Fibroblast of lung (primary cell): Measurements from ENCODE around the gene WIPI1. TPM values are rescaled to one million over a fixed set of nuclear protein-coding genes. Genes with fewer than 3 reads are reported as not detected.
A peak's percentile ranks its signal among the peaks of the same experiment; 100 is the strongest.

ENCODE experiments used
- DNase-seq, 2 donors: peaks; one replicate each; pipeline versions ENCODE4 v3.0.0 to v3.0.0-alpha.2; 2010; ENCODE audit warnings: low read depth in 2 of 2
- H2AFZ ChIP-seq: 2 replicates; pipeline ENCODE4 v1.5.1; 2012; ENCODE audit warnings: low read length, control low read depth, inconsistent platforms
- H3K27ac ChIP-seq: 2 replicates; pipeline ENCODE4 v1.5.1; 2011; ENCODE audit warnings: low read length, control low read depth; ENCODE audit not compliant: insufficient read depth
- H3K27me3 ChIP-seq: 2 replicates; pipeline ENCODE4 v1.5.1; 2011; ENCODE audit warnings: mild to moderate bottlenecking, low read length; ENCODE audit not compliant: control insufficient read depth, insufficient read depth
- H3K36me3 ChIP-seq: 2 replicates; pipeline ENCODE4 v1.5.1; 2011; ENCODE audit warnings: low read length; ENCODE audit not compliant: control insufficient read depth, insufficient read depth
- H3K4me1 ChIP-seq: 2 replicates; pipeline ENCODE4 v1.5.1; 2011; ENCODE audit warnings: low read length; ENCODE audit not compliant: control insufficient read depth, insufficient read depth; ENCODE audit errors: extremely low read depth
- H3K4me2 ChIP-seq: 2 replicates; pipeline ENCODE4 v1.5.1; 2011; ENCODE audit warnings: low read length, control low read depth; ENCODE audit not compliant: insufficient read depth; ENCODE audit errors: extremely low read depth
- H3K4me3 ChIP-seq, 4 experiments: fragments of 200-600 bp in 1 of 4; sonication (generic) in 1 of 4; replicated peaks in 1 of 4; 2 replicates each; pipeline ENCODE4 v1.5.1; 2011 to 2016; ENCODE audit warnings: low read length in 4 of 4, low read depth in 3 of 4, mild to moderate bottlenecking in 3 of 4, control low read depth in 2 of 4, inconsistent platforms in 1 of 4, mixed read lengths in 1 of 4; ENCODE audit not compliant: insufficient read depth in 1 of 4; ENCODE audit errors: control extremely low read depth in 1 of 4
- H3K79me2 ChIP-seq: 2 replicates; pipeline ENCODE4 v1.5.1; 2012; ENCODE audit warnings: mild to moderate bottlenecking, low read length, inconsistent platforms; ENCODE audit not compliant: control insufficient read depth, insufficient read depth
- H3K9ac ChIP-seq: 2 replicates; pipeline ENCODE4 v1.5.1; 2011; ENCODE audit warnings: mild to moderate bottlenecking, low read length, control low read depth; ENCODE audit not compliant: insufficient read depth
- H3K9me3 ChIP-seq: 2 replicates; pipeline ENCODE4 v1.5.1; 2012; ENCODE audit warnings: low read depth, low read length; ENCODE audit not compliant: control insufficient read depth, insufficient read depth
- H4K20me1 ChIP-seq: 2 replicates; pipeline ENCODE4 v1.5.1; 2011; ENCODE audit warnings: low read length; ENCODE audit not compliant: control insufficient read depth, insufficient read depth; ENCODE audit errors: extremely low read depth
- CTCF ChIP-seq, 2 donors: IDR thresholded peaks in 1 of 2; conservative IDR thresholded peaks in 1 of 2; 1 replicate in 1 of 2; 2 replicates in 1 of 2; pipeline ENCODE4 v1.5.1; 2011 to 2012; ENCODE audit warnings: low read length in 2 of 2, control low read depth in 1 of 2, inconsistent platforms in 1 of 2, low read depth in 1 of 2, mild to moderate bottlenecking in 1 of 2
- EZH2 ChIP-seq: IDR thresholded peaks from 2 replicates; pipeline ENCODE4 v1.5.1; 2012; ENCODE audit warnings: low read length, control low read depth, mild to moderate bottlenecking; ENCODE audit errors: missing control alignments
- polyA plus RNA-seq, 2 donors: library from polyadenylated mRNA; depleted of rRNA in 1 of 2; stranded (reverse) in 1 of 2; unstranded in 1 of 2; fragments of >200 nt; gene quantifications; 2 replicates each; pipeline ENCODE4 v1.2.1, GENCODE V29; 2011 to 2012; ENCODE audit warnings: missing spikeins in 1 of 2
- total RNA-seq: library from RNA; depleted of rRNA; stranded (reverse); fragments of >200 nt; gene quantifications from 2 replicates; pipeline ENCODE4 v1.2.1, GENCODE V29; 2014

The WIPI1 gene
- total and polyA plus RNA-seq, 2 donors (not counting 1 experiment from before 2014, with no cell fraction given): 158 to 251 TPM

- TF ChIP-seq EZH2: no peak
- TF ChIP-seq CTCF (conservative IDR thresholded peaks at IDR 0.05 in 1 of 2, IDR thresholded peaks at IDR 0.05 in 1 of 2; ENCODE audit: low read depth in 1 of 2, low read length in 2 of 2): no peak
- Histone ChIP-seq H4K20me1 (no peaks in the 10 kb centered on the region), H3K4me3 (no peak overlapping the region), H3K79me2 (no peaks in the 10 kb centered on the region), H3K9ac (no peak overlapping the region), H3K36me3 (no peaks in the 10 kb centered on the region), H2AFZ (no peak overlapping the region), H3K27ac (no peak overlapping the region), H3K9me3 (no peaks in the 10 kb centered on the region), H3K4me2 (no peak overlapping the region), H3K27me3 (no peaks in the 10 kb centered on the region), H3K4me1 (no peaks in the 10 kb centered on the region)
- peak in 1 of 2 donors; percentile 48 for DNase-seq
These were observed 11.0 kb upstream of the WIPI1 start for GRCh38 chr17:68468334-68468733.

- no peaks in the 10 kb centered on the region for H4K20me1 ChIP-seq
- no peaks in the 10 kb centered on the region for H3K9me3 ChIP-seq
- peaks cover under 1% of the 10 kb centered on the region for H3K4me1 ChIP-seq
- no peak for DNase-seq
- H3K27ac ChIP-seq: no peak overlapping the region
- H3K4me3 ChIP-seq: no peak overlapping the region
- H2AFZ ChIP-seq: no peak overlapping the region
- no peak for TF ChIP-seq CTCF (conservative IDR thresholded peaks at IDR 0.05 in 1 of 2, IDR thresholded peaks at IDR 0.05 in 1 of 2; ENCODE audit: low read depth in 1 of 2, low read length in 2 of 2)
- TF ChIP-seq EZH2: no peak
- no peaks in the 10 kb centered on the region for H3K79me2 ChIP-seq
- H3K4me2 ChIP-seq: no peak overlapping the region
- no peaks in the 10 kb centered on the region for H3K36me3 ChIP-seq
- H3K27me3 ChIP-seq: no peaks in the 10 kb centered on the region
- no peak overlapping the region for H3K9ac ChIP-seq
These were observed 6.1 kb upstream of the WIPI1 start for GRCh38 chr17:68463211-68464019.

- H3K4me1 ChIP-seq: peaks cover 4% of the 10 kb centered on the region
- H3K79me2 ChIP-seq: no peaks in the 10 kb centered on the region
- no peaks in the 10 kb centered on the region for H3K36me3 ChIP-seq
- H3K4me2 ChIP-seq: no peak overlapping the region
- peak; percentile 65 to 88 for DNase-seq
- H3K27ac ChIP-seq: no peak overlapping the region
- H3K9me3 ChIP-seq: no peaks in the 10 kb centered on the region
- H3K27me3 ChIP-seq: no peaks in the 10 kb centered on the region
- H3K4me3 ChIP-seq: no peak overlapping the region
- H2AFZ ChIP-seq: no peak overlapping the region
- TF ChIP-seq CTCF (conservative IDR thresholded peaks at IDR 0.05 in 1 of 2, IDR thresholded peaks at IDR 0.05 in 1 of 2; ENCODE audit: low read depth in 1 of 2, low read length in 2 of 2): peak; percentile 51 to 59
- no peak for TF ChIP-seq EZH2
- no peaks in the 10 kb centered on the region for H4K20me1 ChIP-seq
- no peak overlapping the region for H3K9ac ChIP-seq
These were observed 5.3 kb upstream of the WIPI1 start for GRCh38 chr17:68462381-68463210.
